Nephron progenitor cell (in vitro differentiated cells): Measurements from ENCODE around the gene CCR8.

Experiments
- DNase-seq: peaks from one replicate; pipeline ENCODE4 v3.0.0; 2021
- H3K27ac Mint-ChIP-seq: 2 replicates; pipeline ENCODE4 v1.8.0; 2021; ENCODE audit warnings: mild to moderate bottlenecking, moderate library complexity, mixed read lengths
- H3K27me3 Mint-ChIP-seq: 2 replicates; pipeline ENCODE4 v1.8.0; 2021; ENCODE audit warnings: mild to moderate bottlenecking, low read depth, mixed read lengths; ENCODE audit not compliant: poor library complexity
- H3K36me3 Mint-ChIP-seq: 2 replicates; pipeline ENCODE4 v1.8.0; 2021; ENCODE audit warnings: low read depth, mixed read lengths
- H3K4me1 Mint-ChIP-seq: 2 replicates; pipeline ENCODE4 v1.8.0; 2021; ENCODE audit warnings: mixed read lengths
- H3K4me3 Mint-ChIP-seq: 2 replicates; pipeline ENCODE4 v1.8.0; 2021; ENCODE audit warnings: mild to moderate bottlenecking, moderate library complexity, mixed read lengths
- H3K9me3 Mint-ChIP-seq: 2 replicates; pipeline ENCODE4 v1.8.0; 2021; ENCODE audit warnings: mild to moderate bottlenecking, moderate library complexity, mixed read lengths
- CTCF ChIP-seq: fragments of 200-600 bp; sonication (generic); IDR thresholded peaks from 2 replicates; pipeline ENCODE4 v1.5.0; 2021; ENCODE audit warnings: antibody characterized with exemption

The CCR8 gene

GRCh38 chr3:39376959-39377634 is 47.6 kb downstream of the CCR8 start:
- no peak for TF ChIP-seq CTCF
- Mint-ChIP-seq H3K36me3 (peaks cover 8% of the 10 kb centered on the region), H3K4me3 (no peak overlapping the region), H3K27me3 (peaks cover 18% of the 10 kb centered on the region), H3K9me3 (peaks cover 14% of the 10 kb centered on the region), H3K4me1 (peaks cover 5% of the 10 kb centered on the region), H3K27ac (no peak overlapping the region)
- no peak for DNase-seq

GRCh38 chr3:39378088-39378487 is 48.6 kb downstream of the CCR8 start:
- H3K27me3 Mint-ChIP-seq = peaks cover 18% of the 10 kb centered on the region
- H3K27ac Mint-ChIP-seq = no peak overlapping the region
- peaks cover under 1% of the 10 kb centered on the region for H3K36me3 Mint-ChIP-seq
- peak; percentile 47 for DNase-seq
- H3K9me3 Mint-ChIP-seq = peaks cover 6% of the 10 kb centered on the region
- peaks cover 15% of the 10 kb centered on the region for H3K4me1 Mint-ChIP-seq
- peak; percentile 73 for TF ChIP-seq CTCF
- no peak overlapping the region for H3K4me3 Mint-ChIP-seq

- Mint-ChIP-seq H3K9me3 (no peaks in the 10 kb centered on the region), H3K36me3 (no peaks in the 10 kb centered on the region), H3K27ac (no peak overlapping the region), H3K27me3 (peaks cover 14% of the 10 kb centered on the region), H3K4me1 (peaks cover 18% of the 10 kb centered on the region), H3K4me3 (no peak overlapping the region)
- no peak for DNase-seq
- TF ChIP-seq CTCF = no peak
These were observed 49.7 kb downstream of the CCR8 start for GRCh38 chr3:39378957-39379777.

- no peak for TF ChIP-seq CTCF
These were observed 50.3 kb downstream of the CCR8 start for GRCh38 chr3:39379778-39380155.

DNA sequence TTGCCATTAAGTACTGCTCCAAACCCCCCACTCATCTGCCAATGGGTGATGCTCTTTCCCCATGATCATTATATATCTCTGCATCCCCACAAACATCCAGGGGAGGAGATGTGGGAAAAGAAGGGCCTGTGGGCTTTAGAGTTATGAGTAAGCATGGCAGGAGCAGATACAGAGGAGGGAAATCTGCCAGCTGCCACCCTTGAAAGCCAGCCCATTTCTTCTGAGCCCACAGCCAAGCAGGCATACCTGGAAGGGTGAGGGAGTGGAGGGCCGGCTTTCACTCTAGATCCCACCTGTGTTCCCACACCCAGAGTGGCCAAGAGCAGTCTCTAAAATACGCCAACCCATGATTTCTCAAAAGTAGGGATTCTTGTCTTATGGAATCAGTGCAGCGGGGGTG is 51.9 kb downstream of the CCR8 start:
- Mint-ChIP-seq H3K36me3 (peaks cover 4% of the 10 kb centered on the region), H3K27ac (no peak overlapping the region), H3K27me3 (peaks cover 4% of the 10 kb centered on the region), H3K9me3 (no peaks in the 10 kb centered on the region), H3K4me3 (peak overlapping the region; percentile 38), H3K4me1 (peaks cover 36% of the 10 kb centered on the region)
- TF ChIP-seq CTCF = no peak
- DNase-seq = no peak

More at GRCh38 chr3:39379778-39380155, 50.3 kb downstream of the CCR8 start:
- Mint-ChIP-seq H3K4me3 (no peak overlapping the region), H3K36me3 (no peaks in the 10 kb centered on the region), H3K27me3 (peaks cover 13% of the 10 kb centered on the region), H3K27ac (no peak overlapping the region), H3K4me1 (peaks cover 23% of the 10 kb centered on the region), H3K9me3 (no peaks in the 10 kb centered on the region)
- no peak for DNase-seq
